RKO (cell line): ENCODE data around the gene REXO1.
A peak's percentile ranks its signal among the peaks of the same experiment; 100 is the strongest.
"Not testable (repeated sequence)": the region's sequence is repeated elsewhere in the genome, so short reads cannot be mapped to it uniquely, and the experiment has no call there.

ENCODE experiments used
- DNase-seq: peaks from one replicate; pipeline ENCODE4 v3.0.0-alpha.2; 2016; ENCODE audit warnings: low spot score

The REXO1 gene

DNA sequence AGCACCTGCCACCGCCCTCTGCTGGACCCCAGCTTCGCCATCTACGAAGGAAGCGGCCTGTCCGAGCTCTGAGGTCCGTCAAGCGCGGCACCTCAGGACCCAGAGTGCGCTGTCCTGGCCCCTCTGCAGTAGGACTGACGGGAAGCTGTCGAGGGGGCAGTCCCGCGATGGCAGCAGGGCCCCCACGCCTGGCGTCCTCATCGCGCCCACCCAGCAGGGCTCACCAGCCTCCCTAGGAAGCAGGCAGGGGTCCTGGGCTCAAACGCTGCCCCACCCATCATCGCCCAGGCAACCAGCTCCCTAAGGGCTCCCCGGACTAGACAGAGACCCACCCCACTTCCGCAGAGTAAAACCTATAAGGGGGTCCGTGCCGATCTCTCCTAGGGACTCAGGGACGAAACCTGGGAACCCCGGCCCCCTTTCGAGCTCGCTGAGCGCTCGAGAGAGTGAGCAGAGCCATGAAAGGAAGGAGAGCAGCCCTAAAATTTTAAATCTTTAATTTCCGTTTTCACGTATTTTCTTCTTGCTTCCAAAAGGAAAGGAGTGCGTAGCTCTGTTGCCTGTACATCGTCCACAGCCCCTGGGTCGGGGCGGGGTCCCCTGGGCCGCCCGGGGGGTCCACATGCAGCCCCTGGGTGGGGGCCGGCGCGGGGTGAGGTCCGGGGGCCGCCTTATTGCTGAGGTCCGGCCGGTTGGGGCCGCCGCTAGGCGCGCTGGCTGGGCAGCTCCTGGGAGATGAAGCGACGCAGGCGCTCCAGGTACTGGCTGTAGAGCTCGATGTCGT lies 28.4 kb upstream of the REXO1 start:
- not testable (repeated sequence) for DNase-seq

DNA sequence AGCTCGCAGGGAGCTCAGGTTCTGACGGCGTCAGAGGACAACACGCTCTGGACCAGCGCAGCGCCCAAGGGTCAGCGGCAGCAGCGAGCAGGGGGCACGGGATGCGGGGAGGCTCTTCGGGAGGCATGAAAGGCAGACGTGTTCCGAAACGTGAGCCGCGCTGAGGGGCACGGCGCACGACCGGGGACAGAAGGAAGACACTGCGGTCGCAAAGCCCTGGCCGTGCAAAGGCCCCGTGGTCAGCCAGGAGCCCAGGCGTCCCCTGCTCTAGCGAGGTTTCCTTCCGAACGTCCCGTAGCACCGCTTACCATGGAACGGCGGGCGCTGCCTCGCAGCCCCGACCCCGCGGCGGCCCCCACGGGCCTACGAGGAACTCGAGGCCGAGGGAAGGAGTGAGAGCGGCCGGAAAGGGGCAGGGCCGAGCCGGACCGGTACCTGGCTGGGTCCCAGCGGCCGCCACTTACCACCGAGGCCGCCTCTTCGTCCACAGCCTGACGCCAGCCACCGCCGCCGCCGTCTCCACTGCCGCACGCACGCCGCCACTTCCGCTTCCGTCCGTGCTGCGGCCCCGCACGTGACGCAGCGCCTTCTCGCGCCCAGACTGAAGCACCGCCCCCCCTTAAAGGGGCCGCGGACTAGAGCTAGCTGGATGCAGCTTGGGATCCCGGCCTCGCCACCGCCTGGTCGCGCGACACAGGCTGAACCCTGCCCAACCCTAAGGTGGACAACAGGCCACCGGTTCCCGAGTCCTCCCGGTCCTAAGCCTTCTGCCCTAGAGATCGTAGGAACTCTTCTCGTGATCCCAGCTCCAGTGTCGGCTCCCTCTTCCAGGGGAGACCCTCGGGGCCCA lies 27.6 kb upstream of the REXO1 start:
- peak; percentile 95 for DNase-seq

DNA sequence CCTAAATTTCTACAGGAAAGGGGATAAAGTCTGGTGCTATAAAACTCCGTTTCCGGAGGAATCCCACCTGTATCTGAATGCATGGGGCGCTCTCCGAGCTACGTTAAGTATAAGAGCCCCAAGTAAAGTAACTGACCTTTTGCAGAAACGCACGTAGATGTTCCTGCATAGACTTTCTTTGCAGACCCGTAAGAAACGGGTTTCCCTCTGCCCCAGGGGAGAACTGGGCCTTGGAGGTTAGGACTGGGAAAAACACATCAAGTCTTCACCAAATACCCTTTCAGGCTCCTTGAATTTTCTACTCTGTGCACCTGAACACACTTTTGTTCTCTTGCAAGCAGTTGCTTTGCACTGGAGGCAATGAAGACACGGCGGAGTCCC lies 27.0 kb upstream of the REXO1 start:
- not testable (repeated sequence) for DNase-seq

DNA sequence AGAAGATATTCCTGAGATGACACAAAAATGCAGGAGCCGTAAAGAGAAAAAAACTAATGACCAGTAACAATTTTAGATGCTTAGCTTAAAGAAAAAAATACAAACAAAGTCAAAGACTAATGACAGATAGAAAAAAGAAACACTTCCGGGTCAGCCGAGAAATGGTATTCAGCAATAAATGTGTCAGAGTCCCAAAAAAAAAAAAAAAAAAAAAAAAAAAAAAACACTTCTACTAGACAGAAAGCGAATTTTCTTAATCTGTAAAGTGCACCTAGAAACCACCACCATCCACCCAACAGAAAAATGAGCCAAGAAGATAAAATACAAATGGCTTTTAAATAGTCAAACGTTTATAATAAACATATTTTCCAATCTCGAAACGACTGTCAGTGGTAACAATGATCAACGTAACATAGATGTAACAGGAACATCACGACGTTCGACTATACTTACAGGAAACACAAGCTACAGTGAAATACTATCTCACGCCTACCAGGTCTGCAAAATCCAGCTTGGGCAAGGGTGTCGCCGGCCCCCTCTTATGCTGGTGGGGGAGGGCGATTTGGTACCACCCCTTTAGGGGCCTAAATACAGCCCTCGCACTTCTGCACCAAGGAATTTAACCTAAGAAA lies 26.4 kb upstream of the REXO1 start:
- peak; percentile 61 for DNase-seq

DNA sequence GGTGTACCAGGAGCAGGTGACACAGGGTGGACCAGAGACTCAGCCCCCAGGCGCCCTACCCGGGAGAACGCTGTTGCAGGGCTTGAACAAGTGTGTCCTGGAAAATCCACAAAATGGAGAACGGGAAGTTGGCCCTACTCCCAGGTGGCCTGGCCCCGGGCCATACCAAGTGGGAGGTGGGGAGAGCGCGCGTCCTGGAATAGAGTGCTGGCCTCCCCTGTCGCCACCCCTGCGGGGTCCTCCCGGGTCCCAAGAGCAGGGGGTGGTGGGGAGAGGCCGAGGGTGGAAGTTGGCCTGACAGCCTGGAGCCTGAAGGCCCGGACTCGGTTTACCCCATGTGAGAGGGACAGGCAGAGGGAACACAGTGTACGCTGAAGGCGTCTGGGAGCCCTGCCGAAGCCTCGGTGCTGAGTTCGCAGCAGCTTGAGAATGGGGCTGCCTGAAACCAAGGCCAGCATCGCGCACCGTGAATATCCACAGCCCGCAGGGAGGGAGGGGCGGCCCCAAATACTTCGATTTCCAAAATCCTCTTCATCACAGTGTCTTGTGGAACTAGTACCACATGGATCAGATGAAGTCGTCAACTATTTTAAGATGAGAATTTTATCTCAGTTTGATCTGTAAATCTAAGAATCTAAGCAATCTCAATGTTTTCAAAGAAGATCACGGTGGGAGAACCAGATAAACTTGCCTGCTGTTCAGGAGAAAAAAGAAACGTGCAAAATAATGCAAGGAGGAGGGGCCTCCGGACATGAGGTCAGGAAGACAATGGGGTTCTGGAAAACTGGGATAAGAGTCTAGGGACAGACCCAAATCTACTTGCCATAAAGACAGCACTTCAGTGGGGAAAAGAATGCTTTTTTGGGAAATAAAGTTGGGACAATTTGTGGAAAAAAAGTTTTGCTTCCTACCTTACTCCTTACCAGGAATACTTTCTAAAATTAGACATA lies 25.5 kb upstream of the REXO1 start:
- DNase-seq, result no peak

DNA sequence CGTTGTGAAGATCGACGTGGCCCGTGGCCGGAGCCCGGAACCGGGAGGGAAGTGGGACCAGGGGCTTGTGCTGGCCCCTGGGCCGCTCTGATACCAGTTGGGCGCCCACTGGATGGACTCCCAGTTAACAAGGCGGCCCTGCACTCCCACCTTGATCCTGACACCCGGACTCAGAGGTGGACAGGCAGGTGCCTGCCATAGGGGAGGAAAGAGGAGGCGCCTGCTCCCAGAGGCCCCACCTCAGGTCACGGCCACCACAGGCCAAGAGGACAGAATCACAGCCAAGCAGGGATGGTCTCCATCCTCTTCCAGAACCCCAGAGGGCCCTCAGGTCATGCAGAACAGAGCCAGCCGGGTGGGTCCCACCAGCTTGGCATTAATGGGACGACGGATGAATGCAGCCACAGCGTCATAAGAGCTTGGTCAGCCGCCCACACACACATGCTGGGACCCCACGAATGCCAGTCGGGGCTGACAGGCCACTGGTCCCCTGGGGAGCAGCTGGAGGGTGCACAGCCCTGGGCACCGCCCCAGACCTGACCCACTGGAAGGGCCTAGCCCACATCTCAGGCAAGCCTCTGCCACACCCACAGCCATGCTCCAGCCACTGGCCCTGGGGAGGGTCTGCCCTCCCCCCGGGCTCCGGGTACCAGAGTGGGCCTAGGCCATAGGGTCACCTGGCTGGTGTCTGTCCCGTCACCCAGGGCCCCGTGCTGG lies 24.7 kb upstream of the REXO1 start:
- DNase-seq, result no peak

DNA sequence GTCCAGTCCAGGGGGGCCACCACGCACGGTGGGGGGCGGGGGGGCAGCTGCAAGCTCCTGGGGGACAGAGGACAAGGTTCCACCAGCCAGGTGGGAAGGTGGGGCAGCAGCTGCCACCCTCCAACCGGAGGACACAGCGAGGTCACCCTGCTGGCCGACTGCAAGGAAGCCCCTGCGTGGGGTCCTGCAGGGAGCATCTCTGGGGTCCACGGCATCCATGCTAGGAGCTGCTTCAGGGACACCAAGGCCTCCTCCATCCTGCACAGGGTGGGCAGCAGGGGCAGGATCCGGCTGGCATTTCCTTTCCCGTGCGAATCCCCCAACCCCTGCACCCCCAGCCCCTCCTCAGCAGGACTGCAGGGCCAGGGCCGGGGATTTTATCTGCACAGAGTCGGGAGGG lies 23.3 kb upstream of the REXO1 start:
- no peak for DNase-seq

DNA sequence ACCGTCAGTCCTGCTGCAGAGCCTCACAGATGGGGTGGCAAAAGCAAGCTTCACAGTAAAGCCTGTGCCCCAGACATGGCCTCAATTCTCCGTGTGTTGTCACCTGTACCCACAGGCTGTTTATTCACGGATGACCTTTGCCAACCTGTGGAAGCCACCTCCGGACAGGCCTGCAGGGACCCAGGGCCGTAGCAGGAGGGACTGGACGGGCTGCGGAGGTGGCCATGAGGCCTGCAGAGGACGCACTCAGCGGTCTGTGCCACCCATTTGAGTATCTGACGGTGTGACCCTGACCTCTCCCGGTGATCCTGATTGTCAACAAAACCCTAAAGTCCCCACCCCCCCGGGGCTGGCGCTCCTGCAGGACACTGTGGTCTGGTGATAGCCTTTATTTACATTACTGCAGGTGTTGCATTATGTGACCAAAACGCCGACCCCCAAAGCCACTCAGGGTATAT lies 22.9 kb upstream of the REXO1 start:
- no peak for DNase-seq

DNA sequence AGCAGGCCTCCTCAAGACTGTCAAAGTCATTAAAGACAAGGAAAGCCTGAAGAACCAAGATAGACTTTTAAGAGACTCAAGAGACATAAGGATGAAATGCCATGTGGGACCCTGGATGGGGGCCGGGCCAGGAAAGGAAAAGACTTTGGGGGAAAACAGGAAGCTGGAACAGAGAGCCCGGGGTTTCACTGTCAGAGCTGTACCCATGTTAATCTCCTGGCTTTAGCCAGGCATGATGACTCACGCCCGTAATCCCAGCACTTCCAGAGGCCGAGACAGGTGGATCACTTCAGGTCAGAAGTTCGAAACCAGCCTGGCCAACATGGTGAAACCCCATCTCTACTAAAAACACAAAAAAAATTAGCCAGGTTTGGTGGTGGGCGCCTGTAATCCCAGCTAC lies 20.7 kb upstream of the REXO1 start:
- no peak for DNase-seq

DNA sequence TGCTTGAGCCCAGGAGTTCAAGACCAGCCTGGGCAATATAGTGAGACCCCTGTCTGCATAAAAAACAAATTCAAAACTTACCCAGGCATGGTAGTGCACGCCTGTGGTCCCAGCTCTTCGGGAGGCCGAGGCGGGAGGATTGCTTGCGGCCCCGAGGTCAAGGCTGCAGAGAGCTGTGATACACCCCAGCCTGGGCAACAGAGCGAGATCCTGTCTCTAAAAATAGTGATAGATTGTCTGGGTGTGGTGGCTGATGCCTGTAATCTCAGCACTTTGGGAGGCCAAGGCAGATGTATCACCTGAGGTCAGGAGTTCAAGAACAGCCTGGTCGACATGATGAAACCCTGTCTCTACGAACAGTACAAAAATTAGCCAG lies 19.1 kb upstream of the REXO1 start:
- DNase-seq, result no peak

DNA sequence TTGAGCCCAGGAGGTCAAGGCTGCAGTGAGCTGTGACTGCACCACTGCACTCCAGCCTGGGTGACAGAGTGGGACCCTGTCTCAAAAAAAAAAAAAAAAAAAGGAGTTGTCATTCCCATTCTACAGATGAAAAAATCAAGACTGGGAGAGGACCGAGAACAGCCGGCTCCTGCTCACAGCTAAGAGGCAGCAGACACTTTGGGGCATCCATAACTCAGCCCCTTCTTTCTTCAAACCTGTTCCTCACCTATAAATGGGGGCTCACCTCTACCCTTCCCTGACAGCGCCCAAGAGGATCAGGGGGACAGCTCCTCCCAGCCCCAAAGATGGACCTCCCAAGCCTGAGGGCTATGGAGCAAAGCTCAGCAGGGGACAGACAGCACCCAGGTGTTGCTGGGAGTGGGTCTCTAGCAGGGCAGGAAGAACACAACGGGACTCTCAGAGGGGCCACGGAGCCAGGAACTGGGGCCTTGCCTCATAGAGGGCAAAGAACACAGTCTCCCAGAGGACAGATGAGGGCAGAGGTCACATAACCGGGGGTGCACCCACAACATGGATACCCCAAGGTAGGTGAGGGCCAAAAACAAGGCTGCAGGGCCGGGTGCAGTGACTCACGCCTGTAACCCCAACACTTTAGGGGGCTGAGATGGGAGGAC lies 18.5 kb upstream of the REXO1 start:
- DNase-seq, result no peak

DNA sequence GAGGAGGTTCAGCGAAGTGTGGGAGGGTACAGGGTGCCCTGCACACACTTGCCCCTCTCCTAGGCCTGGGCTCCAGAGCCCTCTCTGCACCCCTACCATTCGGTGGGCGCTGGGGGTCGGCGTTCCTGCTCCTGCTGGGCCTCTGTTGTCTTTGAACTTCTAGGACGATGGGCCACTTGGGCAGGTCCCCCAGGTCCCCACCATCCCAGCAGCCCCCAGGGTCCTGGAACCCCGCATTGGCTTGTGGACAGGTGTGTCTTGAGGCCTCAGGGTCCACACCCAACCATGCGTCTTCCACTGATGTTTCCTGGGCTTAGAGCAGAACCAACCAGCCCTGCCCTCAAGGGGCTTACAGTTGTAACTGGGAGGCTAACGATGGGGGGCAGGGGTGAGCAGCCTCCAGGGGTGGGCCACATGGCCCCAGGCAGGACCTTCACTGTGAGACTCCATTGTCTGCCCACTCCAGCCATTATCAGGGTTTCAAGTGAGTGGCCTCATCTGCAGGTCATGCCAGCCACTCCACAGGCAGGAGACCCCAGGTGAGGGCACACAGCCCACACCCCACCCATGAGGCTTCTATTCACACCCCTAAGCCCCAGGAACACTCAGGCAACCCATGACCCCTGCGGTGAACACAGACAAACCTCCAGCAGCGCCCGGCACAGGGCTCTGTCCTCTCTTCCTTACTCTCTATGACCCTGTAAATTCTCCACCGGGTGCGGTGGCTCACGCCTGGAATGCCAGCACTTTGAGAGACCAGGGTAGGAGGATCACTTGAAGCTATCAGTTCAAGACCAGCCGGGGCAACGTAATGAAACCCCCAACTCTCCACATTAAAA lies 17.1 kb upstream of the REXO1 start:
- DNase-seq, result no peak

DNA sequence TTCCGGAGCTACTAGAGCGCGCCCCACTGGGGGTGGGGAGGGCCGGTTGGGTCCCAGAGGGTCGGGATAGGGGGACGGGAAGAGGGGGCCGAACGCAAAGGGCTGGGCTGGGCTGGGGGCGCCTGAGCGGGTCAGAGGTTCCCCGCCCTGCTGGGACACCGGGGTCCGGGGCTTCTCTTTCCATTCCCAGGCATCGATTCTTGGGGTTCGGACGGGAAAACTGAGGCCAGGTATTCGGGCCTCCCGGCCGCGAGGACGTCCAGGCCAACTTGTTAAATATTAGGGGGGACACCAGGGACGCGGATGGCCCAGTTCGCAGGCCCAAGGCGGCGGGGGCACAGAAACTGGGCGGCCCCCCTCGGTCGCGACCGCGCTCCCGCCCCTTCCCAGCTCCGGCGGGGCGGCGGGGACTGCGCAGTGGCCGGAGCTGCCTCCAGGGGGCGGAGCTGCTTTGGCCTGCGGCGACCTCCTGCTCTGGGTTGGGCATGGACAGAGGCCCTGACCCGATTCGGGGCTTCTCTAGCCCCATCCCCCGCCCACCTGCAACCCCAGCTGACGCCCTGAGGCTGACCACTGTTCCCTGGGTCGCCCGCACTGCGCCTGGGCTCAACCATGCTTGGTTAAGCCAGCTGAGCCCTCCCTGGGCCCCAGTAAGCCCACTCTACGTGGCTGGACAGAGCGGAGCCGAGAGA lies 16.3 kb upstream of the REXO1 start:
- DNase-seq, result peak; percentile 78

DNA sequence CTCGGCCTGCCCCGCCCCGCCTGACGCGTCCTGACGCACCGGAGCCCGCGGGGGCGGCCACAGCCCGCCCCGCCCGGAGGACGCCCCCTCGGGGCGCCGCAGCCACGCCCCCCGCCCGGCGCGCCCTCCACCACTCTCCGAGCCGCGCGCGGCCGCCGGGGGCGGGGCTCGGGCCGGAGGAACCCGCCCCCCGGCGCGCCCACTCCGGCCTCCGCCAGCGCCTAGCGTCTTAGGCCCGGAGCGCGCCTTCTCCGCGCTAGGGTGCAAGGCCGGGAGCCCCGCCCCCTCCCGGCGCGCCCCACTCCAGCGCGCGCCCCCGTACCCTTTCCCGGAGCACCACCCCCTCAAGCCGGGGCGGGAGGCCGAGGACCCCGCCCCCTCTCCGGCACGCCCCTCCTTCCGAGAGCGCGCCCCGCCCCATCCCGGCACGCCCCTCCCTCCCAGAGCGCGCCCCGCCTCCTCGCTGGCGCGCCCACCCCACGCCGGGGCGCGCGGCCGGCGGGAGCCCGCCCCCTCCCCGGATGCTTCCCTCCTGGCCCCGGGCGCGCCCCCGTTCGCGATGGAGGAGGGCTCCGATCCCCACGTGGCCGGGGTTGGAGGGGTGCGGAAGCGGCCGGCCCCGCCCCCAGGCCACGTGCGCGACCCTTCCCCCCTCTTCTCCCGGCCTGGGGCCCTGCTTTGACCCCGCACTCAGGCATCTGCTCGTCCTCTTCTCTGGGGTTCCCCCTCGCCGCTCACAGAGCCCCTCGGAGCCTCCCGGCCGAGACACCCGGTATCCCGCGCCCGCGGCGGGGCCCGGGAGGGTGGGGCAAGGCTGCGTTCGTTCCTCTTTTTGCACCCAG lies 15.6 kb upstream of the REXO1 start:
- peak; percentile 92 for DNase-seq

DNA sequence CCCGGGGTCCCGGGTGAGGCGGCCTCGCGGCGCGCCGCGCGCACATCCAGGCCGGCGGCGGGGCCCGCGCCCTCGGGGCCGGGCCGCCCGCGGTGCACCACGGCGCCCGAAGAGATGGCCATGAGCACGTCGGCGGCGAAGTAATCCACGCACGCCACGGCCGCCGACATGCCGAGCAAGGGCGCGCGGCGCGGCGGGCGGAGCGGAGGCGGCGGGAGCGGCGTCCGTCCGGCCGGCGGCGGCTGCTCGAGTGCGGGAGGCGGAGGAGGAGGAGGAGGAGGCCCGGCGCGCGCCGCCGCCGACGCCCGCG lies 15.0 kb upstream of the REXO1 start, which contains the start of gene KLF16:
KLF16 (minus strand) TSS at position 252 of the 310 bp plus-strand sequence; CDS start at position 170, 82 bp downstream.
- DNase-seq, result no peak

DNA sequence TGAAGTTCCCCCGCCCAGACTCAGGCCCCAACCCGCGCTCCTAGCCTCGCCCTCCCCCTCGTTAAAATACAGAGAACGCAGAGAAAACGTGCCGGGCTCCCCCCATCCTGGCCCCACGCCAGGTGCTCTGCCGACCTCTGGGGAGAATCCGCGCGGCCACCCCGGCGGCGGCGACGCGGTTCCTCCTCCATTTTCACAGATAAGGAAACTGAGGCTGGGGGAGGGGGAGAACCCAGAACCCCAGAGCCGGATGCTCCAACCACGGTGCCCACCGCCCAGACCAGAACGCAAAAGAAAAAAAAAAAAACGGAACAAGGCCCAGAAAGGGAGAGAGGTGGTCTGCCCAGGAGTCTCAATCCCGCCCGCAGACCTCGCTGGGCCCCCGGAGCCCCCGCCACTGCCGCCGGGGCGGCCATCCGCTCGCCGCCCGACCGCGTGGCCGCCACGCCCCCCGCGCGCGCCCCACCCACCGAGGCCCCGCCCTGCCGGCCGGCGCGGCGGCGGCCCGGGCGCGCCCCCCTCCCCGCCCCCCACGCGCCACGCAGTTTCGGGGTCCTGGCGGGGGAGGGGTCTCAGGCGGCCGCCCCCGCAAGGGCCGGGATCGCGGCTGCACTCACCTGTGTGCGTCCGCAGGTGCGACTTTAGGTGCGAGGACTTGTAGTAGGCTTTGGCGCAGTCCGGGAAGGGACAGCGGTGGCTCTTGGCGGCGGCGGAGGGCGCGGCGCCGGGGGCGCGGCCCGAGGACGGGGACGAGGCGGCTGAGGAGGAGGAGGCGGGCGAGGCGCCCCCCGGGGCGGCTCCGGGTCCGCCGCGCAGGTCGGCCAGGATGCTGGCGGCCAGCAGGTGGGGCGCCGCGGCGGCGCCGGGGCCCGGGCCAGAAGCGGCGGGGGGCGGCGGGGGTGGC lies 14.4 kb upstream of the REXO1 start:
- peak; percentile 55 for DNase-seq

DNA sequence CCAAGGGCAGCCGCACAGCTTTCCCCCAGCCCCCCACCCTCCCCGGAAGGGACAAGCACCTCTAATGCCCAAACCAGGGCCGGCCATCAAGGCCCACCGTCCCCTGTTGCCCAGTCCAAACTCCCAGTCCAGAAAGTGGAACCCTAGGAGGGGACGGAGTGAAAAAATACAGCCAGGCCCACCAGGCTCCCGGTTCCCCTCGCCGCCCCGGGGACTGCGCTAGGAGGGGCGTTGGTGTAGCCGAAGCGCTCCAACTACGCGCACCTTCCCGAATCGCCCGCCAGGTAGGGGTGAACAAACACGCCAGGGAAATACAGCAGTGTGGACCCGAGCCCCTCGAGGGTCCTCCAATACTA lies 13.8 kb upstream of the REXO1 start:
- DNase-seq, result no peak
